ENCODE measurements around the gene SERP2.

GRCh38 chr13:44352202-44352601 lies 21.4 kb upstream of the SERP2 start:
- TF ChIP-seq REST (IDR thresholded peaks at IDR 0.05; ENCODE audit: borderline replicate concordance in 1 of 2, low read depth in 1 of 2, low read length in 2 of 2) = no peak
- TF ChIP-seq ZNF280B (CRISPR knock-in tag; IDR thresholded peaks at IDR 0.05; ENCODE audit: borderline replicate concordance) = no peak
- no peak for TF ChIP-seq KDM4B (CRISPR knock-in tag; IDR thresholded peaks at IDR 0.05)
- TF ChIP-seq LCORL (IDR thresholded peaks at IDR 0.05) = no peak
- no peak for TF ChIP-seq LCORL (CRISPR knock-in tag; IDR thresholded peaks at IDR 0.05)
- no peak for TF ChIP-seq NFYB (CRISPR knock-in tag; IDR thresholded peaks at IDR 0.05)
- TF ChIP-seq HDAC6 (IDR thresholded peaks at IDR 0.05; ENCODE audit: low read depth, low read length) = no peak
- no peak for TF ChIP-seq RAD21 (CRISPR knock-in tag; IDR thresholded peaks at IDR 0.05)
- TF ChIP-seq TARDBP (CRISPR knock-in tag; IDR thresholded peaks at IDR 0.05) = no peak
- no peak for TF ChIP-seq CTCF (CRISPR knock-in tag; IDR thresholded peaks at IDR 0.05)
- no peak for TF ChIP-seq FIP1L1 (IDR thresholded peaks at IDR 0.05; ENCODE audit: borderline replicate concordance, insufficient read depth, low read depth, low read length)
- TF ChIP-seq REPIN1 (CRISPR knock-in tag; IDR thresholded peaks at IDR 0.05; ENCODE audit: borderline replicate concordance, low read depth) = no peak
- TF ChIP-seq ZNF83 (CRISPR knock-in tag; IDR thresholded peaks at IDR 0.05; ENCODE audit: borderline replicate concordance) = no peak
- no peak for TF ChIP-seq RFX5 (IDR thresholded peaks at IDR 0.05; ENCODE audit: low read depth, low read length)

Data from HepG2 (cell line).